Activated CD4-positive, alpha-beta T cell treated with anti-CD3 and anti-CD28 coated beads, Interleukin-2, amount 10 ng/mL, durations not matched to agents 24 days and 14 days (primary cell): Measurements from ENCODE around the gene C22orf23. TPM values are rescaled to one million over a fixed set of nuclear protein-coding genes. Genes with fewer than 3 reads are reported as not detected.
"Not testable (repeated sequence)": the region's sequence is repeated elsewhere in the genome, so short reads cannot be mapped to it uniquely, and the experiment has no call there.

Experiments used
- DNase-seq: peaks from one replicate; pipeline ENCODE4 v3.0.0; 2022
- H3K27ac Mint-ChIP-seq: one replicate; pipeline ENCODE4 v1.8.0; 2022; ENCODE audit warnings: mild to moderate bottlenecking, mixed read lengths
- H3K27me3 Mint-ChIP-seq: one replicate; pipeline ENCODE4 v1.8.0; 2022; ENCODE audit warnings: mixed read lengths
- H3K36me3 Mint-ChIP-seq: one replicate; pipeline ENCODE4 v1.8.0; 2022; ENCODE audit warnings: low read depth, mild to moderate bottlenecking, mixed read lengths
- H3K4me1 Mint-ChIP-seq: one replicate; pipeline ENCODE4 v1.8.0; 2021; ENCODE audit warnings: mixed read lengths
- H3K4me3 Mint-ChIP-seq: one replicate; pipeline ENCODE4 v1.8.0; 2022; ENCODE audit warnings: mild to moderate bottlenecking, moderate library complexity, mixed read lengths
- H3K9me3 Mint-ChIP-seq: one replicate; pipeline ENCODE4 v1.8.0; 2021; ENCODE audit warnings: mixed read lengths
- intact Hi-C: fragments of 100-400 bp; cut with micrococcal nuclease; formaldehyde crosslinking; loops from one replicate; pipeline ENCODE4 v1.15.1; 2023
- total RNA-seq: library from RNA; stranded (reverse); gene quantifications from 2 replicates; pipeline ENCODE4 v1.2.3, GENCODE V29; 2022

Gene C22orf23
- total RNA-seq, 1 donor from 2014 or later = 0.37 TPM

DNA sequence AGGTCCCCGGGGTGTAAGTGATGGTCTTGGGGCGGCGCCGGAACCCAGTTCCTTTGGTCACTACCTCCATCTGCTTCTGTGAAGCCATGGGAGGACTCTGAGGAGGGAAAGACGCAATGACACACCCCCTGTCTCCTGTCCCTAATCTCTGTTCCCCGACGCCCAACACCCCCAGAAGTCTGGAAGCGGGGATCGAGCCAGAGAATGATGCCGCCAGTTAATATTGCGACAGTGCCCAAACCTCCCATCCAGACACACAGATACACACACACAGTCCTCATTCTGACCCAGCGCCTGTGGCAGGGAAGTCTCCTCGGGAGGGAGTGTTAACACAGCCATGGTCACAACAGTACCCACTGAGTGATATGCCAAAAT is 352 bp downstream of the C22orf23 start:
- Mint-ChIP-seq H3K4me1 (peaks cover 25% of the 10 kb centered on the region), H3K27ac (peak overlapping the region; percentile 93), H3K4me3 (peak overlapping the region; percentile 92), H3K27me3 (peaks cover 14% of the 10 kb centered on the region), H3K36me3 (peaks cover 26% of the 10 kb centered on the region), H3K9me3 (no peaks in the 10 kb centered on the region)
- no peak for DNase-seq
- intact Hi-C loops = loop anchor here (1.0 to 5.0 kb wide), 5 partner anchors 12 to 146 kb away; partner anchors contain the start of genes ANKRD54, GCAT and MICALL1

DNA sequence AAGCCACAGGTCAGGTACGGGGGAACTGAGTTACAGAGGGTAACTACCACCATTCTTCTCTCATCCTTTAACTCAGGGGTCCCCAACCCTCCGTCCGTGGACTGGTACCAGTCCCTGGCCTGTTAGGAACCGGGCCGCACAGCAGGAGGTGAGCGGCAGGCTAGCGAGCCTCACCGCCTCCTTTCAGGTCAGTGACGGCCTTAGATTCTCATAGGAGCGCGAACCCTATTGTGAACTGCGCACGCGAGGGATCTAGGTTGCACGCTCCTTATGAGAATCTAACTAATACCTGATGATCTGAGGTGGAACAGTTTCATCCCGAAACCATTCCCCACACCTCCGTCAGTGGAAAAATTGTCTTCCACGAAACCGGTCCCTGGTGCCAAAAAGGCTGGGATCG is 772 bp downstream of the C22orf23 start:
- H3K4me3 Mint-ChIP-seq = peak overlapping the region; percentile 92
- H3K27me3 Mint-ChIP-seq = peaks cover 14% of the 10 kb centered on the region
- not testable (repeated sequence) for H3K27ac Mint-ChIP-seq, H3K9me3 Mint-ChIP-seq
- peaks cover 22% of the 10 kb centered on the region for H3K4me1 Mint-ChIP-seq
- intact Hi-C loops = loop anchor here (1.0 to 5.0 kb wide), 5 partner anchors 13 to 146 kb away; partner anchors contain the start of genes ANKRD54, GCAT and MICALL1
- H3K36me3 Mint-ChIP-seq = peaks cover 22% of the 10 kb centered on the region
- DNase-seq = peak; percentile 65

DNA sequence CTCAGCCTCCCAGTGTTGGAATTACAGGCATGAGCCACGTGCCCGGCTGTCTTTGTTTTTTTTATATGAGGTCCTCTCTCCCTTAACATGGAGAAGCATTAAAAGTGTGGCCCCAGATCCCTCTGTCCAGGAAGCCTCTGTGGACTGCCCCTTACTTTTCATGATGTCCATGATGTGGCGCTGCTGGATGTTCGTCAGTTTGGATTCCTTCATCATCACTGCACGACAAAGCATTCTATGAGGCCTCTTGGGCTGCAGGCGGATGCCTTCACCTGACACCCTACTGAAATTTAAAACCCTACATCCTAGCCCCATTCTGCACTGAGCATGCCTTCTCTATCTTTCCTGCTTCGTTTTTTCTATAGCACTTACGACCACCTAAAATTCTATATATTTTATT is 2.1 kb downstream of the C22orf23 start:
- Mint-ChIP-seq H3K27ac (no peak overlapping the region), H3K9me3 (no peaks in the 10 kb centered on the region), H3K36me3 (peaks cover 10% of the 10 kb centered on the region), H3K4me3 (no peak overlapping the region), H3K4me1 (peaks cover 19% of the 10 kb centered on the region), H3K27me3 (peaks cover 14% of the 10 kb centered on the region)
- no peak for DNase-seq
- intact Hi-C loops = loop anchor here (5.0 kb wide), 1 partner anchor 44 kb away; the partner anchor contains the start of gene MICALL1

DNA sequence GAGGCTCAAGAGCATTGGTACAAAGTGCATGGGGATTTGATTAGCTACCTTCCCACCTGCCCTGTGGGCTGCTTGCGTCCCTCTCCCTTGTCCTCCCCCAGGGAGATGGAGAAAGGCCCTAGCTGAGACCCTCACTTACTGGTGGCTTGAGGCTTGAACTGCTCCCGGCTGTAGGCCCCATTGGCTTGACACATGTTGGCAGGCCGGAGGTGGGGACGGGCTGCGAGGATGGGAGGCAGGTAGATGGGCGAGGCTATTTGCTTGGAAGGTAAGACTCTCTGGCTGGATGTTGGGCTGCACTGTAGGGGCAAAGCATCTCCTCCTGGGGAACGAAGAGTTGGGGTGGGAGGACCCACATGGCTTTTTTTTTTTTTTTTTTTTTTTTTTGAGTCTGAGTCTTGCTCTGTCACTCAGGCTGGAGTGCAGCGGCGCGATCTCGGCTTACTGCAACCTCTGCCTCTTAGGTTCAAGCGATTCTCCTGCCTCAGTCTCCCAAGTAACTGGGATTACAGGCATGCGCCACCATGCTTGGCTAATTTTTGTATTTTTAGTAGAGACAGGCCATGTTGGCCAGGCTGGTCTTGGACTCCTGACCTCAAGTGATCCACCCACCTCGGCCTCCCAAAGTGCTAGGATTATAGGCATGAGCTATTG is 6.1 kb downstream of the C22orf23 start:
- H3K9me3 Mint-ChIP-seq, intact Hi-C loops, H3K27me3 Mint-ChIP-seq: not testable (repeated sequence)

DNA sequence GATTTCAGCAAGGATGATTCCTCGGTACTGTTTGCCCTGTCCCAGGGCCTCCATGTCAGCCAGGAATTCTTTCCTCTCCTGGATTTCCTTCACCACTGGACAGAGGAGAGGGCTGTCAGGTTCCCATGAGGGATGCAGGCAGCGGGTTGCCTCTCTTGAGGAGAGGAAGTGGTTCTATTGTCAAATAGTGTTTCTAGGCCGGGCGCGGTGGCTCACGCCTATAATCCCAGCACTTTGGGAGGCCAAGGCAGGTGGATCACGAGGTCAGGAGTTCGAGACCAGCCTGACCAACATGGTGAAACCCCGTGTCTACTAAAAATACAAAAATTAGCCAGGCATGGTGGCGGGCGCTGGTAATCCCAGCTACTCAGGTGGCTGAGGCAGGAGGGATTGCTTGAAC is 9.0 kb downstream of the C22orf23 start:
- H3K4me1 Mint-ChIP-seq, H3K27ac Mint-ChIP-seq, H3K9me3 Mint-ChIP-seq, H3K4me3 Mint-ChIP-seq, H3K27me3 Mint-ChIP-seq, DNase-seq, intact Hi-C loops: not testable (repeated sequence)
- peaks cover 11% of the 10 kb centered on the region for H3K36me3 Mint-ChIP-seq

More for the DNA sequence above, 6.1 kb downstream of the C22orf23 start:
- H3K27ac Mint-ChIP-seq, H3K4me3 Mint-ChIP-seq, DNase-seq, H3K36me3 Mint-ChIP-seq, H3K4me1 Mint-ChIP-seq: not testable (repeated sequence)

DNA sequence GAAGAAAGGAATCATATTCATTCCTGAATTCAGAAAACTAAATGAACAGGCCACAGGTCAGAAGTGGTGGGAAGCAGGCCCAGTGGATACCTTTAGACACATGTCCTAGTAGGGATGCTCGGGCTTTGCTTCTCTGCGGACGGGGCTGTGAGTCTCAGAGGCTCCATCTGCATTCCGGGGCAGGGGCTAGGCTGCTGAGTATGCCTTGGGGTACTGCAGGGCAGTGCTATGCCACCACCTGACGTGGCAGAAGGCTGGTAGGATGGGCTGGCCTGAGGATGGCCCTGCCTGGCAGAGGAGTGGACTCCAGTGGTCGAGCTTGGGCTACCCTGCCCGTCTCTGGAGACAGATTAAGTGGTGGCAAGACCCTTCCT is 9.6 kb downstream of the C22orf23 start:
- H3K36me3 Mint-ChIP-seq = peaks cover 11% of the 10 kb centered on the region
- no peaks in the 10 kb centered on the region for H3K9me3 Mint-ChIP-seq
- no peaks in the 10 kb centered on the region for H3K27me3 Mint-ChIP-seq
- H3K4me1 Mint-ChIP-seq = no peaks in the 10 kb centered on the region
- no peak for DNase-seq
- no peak overlapping the region for H3K27ac Mint-ChIP-seq
- intact Hi-C loops = no loop called here
- H3K4me3 Mint-ChIP-seq = no peak overlapping the region

DNA sequence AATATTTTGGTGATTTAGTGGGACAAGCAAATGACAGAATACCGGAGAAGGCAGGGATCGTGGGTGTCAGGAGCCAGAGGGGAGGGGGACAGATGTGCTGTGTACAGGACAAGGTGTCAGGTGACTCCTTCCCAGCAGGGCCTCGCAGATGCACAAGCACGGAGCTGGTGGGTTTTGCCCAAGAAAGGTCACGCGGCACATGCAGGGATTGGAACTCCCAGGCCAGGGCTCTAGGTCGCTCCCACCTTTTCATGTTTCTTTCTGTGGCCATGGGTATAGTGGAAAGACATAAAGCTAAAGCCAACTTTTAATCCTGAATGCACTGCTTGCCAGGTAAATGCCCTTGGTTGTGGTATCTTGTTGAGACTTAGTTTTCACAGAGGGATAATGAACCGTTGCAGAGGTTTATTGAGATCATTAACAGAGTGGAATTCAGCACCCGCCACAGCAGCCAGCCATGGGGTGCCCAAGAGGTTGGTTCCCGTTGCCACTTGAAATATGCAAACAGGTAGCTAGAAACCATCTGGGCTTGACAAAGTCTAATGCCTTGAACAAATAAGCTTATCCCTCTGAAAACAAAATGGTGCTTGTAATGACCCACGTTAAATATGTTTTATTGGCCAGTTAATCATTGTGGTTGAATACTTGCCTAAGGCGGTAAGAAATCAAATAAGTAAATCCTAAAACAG is 10.1 kb downstream of the C22orf23 start:
- Mint-ChIP-seq H3K4me3 (no peak overlapping the region), H3K36me3 (peaks cover 11% of the 10 kb centered on the region), H3K27me3 (no peaks in the 10 kb centered on the region), H3K27ac (no peak overlapping the region), H3K4me1 (no peaks in the 10 kb centered on the region), H3K9me3 (no peaks in the 10 kb centered on the region)
- no peak for DNase-seq
- intact Hi-C loops = no loop called here

DNA sequence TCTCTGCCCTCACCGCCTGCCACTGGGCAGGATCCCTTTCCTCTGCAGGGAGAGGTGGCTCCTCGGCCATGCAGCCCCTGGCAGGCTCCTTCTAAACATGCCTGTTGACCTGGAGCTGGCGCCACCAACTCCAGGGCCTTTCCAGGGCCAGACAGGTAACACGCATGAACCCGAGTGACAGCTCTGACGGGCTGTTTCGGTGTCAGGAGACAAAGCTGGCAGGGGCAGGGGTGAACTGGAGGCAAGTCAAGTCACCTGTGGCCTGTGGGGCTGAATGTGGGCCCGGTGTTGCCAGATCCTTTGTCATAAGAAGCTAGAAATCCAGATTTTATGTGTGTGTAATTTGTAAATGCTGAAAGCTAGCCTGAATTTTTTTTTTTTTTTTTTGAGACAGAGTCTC is 11.3 kb downstream of the C22orf23 start:
- H3K4me1 Mint-ChIP-seq = no peaks in the 10 kb centered on the region
- no peak overlapping the region for H3K4me3 Mint-ChIP-seq
- H3K9me3 Mint-ChIP-seq = no peaks in the 10 kb centered on the region
- H3K27me3 Mint-ChIP-seq = no peaks in the 10 kb centered on the region
- intact Hi-C loops = no loop called here
- H3K36me3 Mint-ChIP-seq = peaks cover 14% of the 10 kb centered on the region
- H3K27ac Mint-ChIP-seq = no peak overlapping the region
- no peak for DNase-seq

DNA sequence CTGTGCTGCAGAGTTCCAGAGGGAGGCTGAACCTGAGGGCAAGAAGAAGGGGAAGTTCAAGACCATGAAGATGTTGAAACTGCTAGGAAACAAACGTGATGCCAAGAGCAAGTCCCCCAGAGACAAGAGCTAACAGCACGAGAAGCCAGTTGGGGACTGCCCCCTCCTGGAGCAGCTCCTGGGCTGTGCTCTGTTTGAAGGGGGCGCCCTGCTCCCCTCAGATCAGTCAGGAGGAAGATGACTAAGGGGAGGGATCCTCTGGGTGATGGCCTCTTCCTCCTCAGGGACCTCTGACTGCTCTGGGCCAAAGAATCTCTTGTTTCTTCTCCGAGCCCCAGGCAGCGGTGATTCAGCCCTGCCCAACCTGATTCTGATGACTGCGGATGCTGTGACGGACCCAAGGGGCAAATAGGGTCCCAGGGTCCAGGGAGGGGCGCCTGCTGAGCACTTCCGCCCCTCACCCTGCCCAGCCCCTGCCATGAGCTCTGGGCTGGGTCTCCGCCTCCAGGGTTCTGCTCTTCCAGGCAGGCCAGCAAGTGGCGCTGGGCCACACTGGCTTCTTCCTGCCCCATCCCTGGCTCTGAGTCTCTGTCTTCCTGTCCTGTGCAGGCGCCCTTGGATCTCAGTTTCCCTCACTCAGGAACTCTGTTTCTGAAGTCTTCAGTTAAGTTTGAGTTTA is 12.6 kb downstream of the C22orf23 start:
- DNase-seq = no peak
- Mint-ChIP-seq H3K4me3 (no peak overlapping the region), H3K4me1 (no peaks in the 10 kb centered on the region), H3K9me3 (no peaks in the 10 kb centered on the region), H3K36me3 (peaks cover 16% of the 10 kb centered on the region), H3K27ac (no peak overlapping the region), H3K27me3 (no peaks in the 10 kb centered on the region)
- intact Hi-C loops = no loop called here

DNA sequence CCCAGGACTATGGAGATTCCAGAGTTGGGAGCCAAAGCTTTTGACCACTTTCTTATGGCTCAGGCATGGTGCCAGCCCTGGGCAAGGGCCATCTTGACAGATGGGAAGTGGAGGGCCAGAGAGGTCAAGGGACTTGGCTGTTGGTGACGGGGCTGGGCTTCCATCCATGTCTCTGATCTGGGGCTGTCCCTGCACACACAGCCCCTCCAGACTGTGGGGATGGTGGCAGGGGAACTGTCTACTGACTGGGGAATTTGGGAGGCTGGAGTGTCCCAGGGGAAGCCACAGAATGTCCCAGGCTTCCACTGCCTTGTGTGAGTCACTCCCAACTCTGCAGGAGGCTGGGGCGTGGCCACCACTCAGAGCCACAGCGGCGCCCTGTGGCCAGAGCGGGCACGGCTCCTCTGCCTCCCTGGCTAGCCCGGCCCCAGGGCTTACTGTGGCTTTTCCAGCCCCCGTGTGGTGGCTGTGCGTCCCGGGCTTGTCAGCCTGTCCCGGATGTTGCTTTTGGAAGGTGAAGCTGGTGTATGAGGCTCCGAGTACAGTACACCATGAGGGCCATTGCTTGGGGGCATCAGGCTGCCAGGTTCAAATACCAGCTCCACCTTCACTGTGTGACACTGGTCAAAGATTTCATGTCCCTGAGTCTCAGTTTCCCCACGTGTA is 19.6 kb downstream of the C22orf23 start:
- Mint-ChIP-seq H3K4me1 (peaks cover 9% of the 10 kb centered on the region), H3K9me3 (no peaks in the 10 kb centered on the region), H3K4me3 (no peak overlapping the region), H3K27ac (peak overlapping the region; percentile 51), H3K27me3 (no peaks in the 10 kb centered on the region), H3K36me3 (peaks cover 13% of the 10 kb centered on the region)
- peak; percentile 96 for DNase-seq
- intact Hi-C loops = loop anchor here (1.0 to 5.0 kb wide), 5 partner anchors 19 to 117 kb away; partner anchors contain the start of genes C22orf23, EIF3L, MICALL1 and POLR2F

DNA sequence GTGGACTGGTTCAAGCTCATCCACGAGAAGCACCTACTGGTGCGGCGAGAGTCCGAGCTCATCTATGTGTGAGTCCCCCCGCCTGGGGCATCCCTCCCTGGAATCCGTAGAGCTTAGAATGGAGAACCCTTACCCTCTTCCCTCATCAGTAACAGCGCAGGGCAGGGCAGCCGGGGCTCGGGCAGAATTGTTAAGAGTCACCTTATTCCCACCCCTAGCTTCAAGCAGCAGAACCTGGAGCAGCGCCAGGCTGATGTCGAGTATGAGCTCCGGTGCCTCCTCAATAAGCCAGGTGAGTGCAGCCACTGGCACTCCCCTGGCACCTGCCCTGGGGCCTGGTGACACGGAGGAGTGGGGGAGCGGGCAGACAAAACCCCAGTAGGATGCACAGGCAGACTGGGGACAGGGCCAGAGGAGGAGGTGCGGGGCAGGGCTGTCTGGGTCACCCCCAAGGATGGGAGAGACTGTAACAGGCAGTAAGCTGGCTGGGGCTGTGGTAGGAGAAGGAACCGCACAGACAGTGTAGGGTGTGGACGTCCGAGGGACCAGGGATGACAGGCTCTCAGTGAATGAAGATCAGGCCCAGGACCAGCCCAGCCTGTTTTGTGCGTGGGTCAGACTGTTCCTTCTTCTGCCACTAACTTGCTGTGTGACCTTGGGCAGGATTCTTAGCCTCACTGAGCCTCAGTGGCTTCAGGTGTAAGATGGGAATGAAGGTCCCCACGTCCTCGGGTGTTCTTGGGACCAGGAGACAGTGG is 20.4 kb downstream of the C22orf23 start:
- Mint-ChIP-seq H3K36me3 (peaks cover 17% of the 10 kb centered on the region), H3K4me1 (peaks cover 9% of the 10 kb centered on the region), H3K9me3 (no peaks in the 10 kb centered on the region), H3K27ac (no peak overlapping the region), H3K4me3 (no peak overlapping the region), H3K27me3 (no peaks in the 10 kb centered on the region)
- intact Hi-C loops = loop anchor here (5.0 kb wide), 1 partner anchor 36 kb away; no protein-coding TSS in a partner anchor
- DNase-seq = no peak

DNA sequence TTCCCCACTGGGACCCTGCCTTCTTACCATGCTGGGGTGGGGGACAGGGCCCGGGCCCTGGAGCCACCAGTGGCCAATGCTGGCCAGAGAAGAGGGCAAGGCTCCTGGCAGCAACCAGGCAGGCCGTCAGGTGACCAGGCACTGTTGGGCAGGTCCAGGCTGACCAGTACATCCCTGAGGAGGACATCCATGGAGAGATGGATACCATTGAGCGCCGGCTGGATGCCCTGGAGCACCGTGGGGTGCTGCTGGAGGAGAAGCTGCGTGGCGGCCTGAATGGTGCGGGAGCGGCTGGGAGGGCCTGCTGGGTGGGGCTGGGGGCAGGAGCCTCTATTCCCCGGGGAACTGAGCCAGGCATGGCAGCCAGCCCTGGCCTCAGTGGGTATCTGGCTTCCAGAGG is 21.0 kb downstream of the C22orf23 start:
- intact Hi-C loops = loop anchor here (5.0 kb wide), 1 partner anchor 35 kb away; no protein-coding TSS in a partner anchor
- DNase-seq = no peak
- H3K4me1 Mint-ChIP-seq = peaks cover 9% of the 10 kb centered on the region
- H3K36me3 Mint-ChIP-seq = peaks cover 13% of the 10 kb centered on the region
- H3K9me3 Mint-ChIP-seq = no peaks in the 10 kb centered on the region
- H3K27ac Mint-ChIP-seq = no peak overlapping the region
- no peaks in the 10 kb centered on the region for H3K27me3 Mint-ChIP-seq
- no peak overlapping the region for H3K4me3 Mint-ChIP-seq

DNA sequence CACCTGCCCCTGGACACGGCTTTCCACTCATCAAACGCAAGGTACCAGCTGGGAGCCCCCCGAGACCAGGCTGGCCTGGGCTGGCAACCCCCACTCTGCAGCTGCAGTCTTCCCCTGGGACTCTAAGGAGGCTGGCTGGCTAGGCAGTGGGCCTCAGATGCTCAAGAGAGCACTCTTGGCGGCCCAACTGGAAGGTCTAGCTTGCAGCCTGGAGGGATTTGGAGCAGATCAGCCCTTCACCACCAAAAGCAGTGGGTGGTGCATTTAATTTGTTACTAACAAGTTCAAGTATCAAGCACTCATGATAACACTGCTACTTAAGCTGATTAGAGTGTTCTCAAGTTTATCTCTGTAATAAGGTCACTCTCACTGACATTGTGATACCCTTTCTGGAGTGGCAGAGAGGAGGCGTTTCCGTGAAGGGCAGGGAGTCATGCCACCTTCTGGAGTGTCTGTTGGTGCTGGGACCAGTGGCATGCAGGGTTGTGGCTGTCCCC is 21.5 kb downstream of the C22orf23 start:
- Mint-ChIP-seq H3K4me1 (peaks cover 9% of the 10 kb centered on the region), H3K9me3 (no peaks in the 10 kb centered on the region), H3K27ac (peak overlapping the region; percentile 29), H3K27me3 (no peaks in the 10 kb centered on the region), H3K36me3 (peaks cover 13% of the 10 kb centered on the region), H3K4me3 (no peak overlapping the region)
- intact Hi-C loops = loop anchor here (5.0 kb wide), 1 partner anchor 35 kb away; no protein-coding TSS in a partner anchor
- no peak for DNase-seq
